ENCODE data around the gene CDK14. TPM values are rescaled to one million over a fixed set of nuclear protein-coding genes. Genes with fewer than 3 reads are reported as not detected.

CDK14 gene
- total and polyA plus RNA-seq, 4 donors, result 4.2 to 12.4 (median 7.4) TPM

DNA sequence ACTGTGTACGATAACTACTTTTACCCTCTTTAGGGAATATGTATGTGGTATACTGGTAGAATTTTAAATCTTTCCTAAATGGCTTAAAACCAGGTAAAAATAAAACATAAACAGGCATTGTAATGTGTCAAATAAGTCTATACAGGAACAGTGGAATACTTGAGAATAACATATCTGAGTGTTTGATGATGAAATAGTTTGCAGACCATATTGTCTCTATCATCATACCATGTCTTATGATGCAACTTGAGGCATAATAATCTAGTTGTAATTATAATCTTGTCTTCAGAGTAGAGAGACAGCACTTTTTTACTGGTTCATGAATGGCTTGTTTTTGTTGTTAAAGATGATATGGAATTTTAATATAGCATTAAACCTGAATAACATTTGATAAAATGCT, 293.5 kb downstream of the CDK14 start:
- TF ChIP-seq JUND (IDR thresholded peaks at IDR 0.05), result no peak
- TF ChIP-seq RAD21 (IDR thresholded peaks at IDR 0.05), result no peak
- no peak for TF ChIP-seq GABPA (IDR thresholded peaks at IDR 0.05 in 1 of 2, conservative IDR thresholded peaks at IDR 0.05 in 1 of 2)
- TF ChIP-seq TAF1 (conservative IDR thresholded peaks at IDR 0.05), result no peak
- TF ChIP-seq, protein P1, sequence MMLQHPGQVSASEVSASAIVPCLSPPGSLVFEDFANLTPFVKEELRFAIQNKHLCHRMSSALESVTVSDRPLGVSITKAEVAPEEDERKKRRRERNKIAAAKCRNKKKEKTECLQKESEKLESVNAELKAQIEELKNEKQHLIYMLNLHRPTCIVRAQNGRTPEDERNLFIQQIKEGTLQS (IDR thresholded peaks at IDR 0.05), result no peak
- DNase-seq (ENCODE audit: low spot score), result no peak
- Histone ChIP-seq H3K9ac (ENCODE audit: low read depth in 1 of 2, low read length in 2 of 2) (no peak overlapping the region), H3K36me3 (ENCODE audit: control insufficient read depth in 4 of 4, insufficient read depth in 3 of 4, low read depth in 1 of 4, low read length in 3 of 4) (no peaks in the 10 kb centered on the region), H3K27me3 (ENCODE audit: control insufficient read depth in 4 of 4, insufficient read depth in 4 of 4, low read length in 3 of 4) (no peaks in the 10 kb centered on the region), H3K27ac (ENCODE audit: low read depth in 1 of 2, low read length in 2 of 2) (no peak overlapping the region), H3K9me3 (ENCODE audit: control insufficient read depth in 4 of 4, low read length in 3 of 4) (no peaks in the 10 kb centered on the region), H3K4me3 (ENCODE audit: low read depth in 1 of 3, low read length in 3 of 3) (no peak overlapping the region), H3K4me1 (ENCODE audit: control insufficient read depth in 4 of 4, insufficient read depth in 4 of 4, low read length in 3 of 4) (no peaks in the 10 kb centered on the region)
- WGBS, result 95% methylated on average over 1 of the region's 1 CpG

DNA sequence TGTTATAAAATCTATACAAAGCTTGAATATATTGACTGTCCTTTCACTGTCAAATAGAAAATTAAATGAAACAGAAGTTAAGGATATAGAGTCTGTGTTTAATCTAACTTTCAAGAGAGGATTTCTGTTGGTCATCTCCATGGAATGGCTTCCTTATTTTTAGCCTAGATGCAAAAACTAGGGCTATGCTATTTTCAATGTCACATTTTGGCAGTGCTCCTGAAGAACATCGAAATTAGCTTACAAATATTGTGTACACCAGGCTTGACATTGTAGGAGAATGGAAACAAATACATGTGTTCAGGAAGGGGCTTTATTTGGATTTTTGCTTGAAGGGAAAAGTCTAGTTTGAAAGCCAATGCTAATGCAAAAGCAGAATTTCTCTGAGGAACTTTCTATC, 295.4 kb downstream of the CDK14 start:
- Histone ChIP-seq H3K4me3 (ENCODE audit: low read depth in 1 of 3, low read length in 3 of 3) (no peak overlapping the region), H3K9me3 (ENCODE audit: control insufficient read depth in 4 of 4, low read length in 3 of 4) (no peaks in the 10 kb centered on the region), H3K4me1 (ENCODE audit: control insufficient read depth in 4 of 4, insufficient read depth in 4 of 4, low read length in 3 of 4) (no peaks in the 10 kb centered on the region), H3K9ac (ENCODE audit: low read depth in 1 of 2, low read length in 2 of 2) (no peak overlapping the region), H3K36me3 (ENCODE audit: control insufficient read depth in 4 of 4, insufficient read depth in 3 of 4, low read depth in 1 of 4, low read length in 3 of 4) (no peaks in the 10 kb centered on the region), H3K27ac (ENCODE audit: low read depth in 1 of 2, low read length in 2 of 2) (no peak overlapping the region), H3K27me3 (ENCODE audit: control insufficient read depth in 4 of 4, insufficient read depth in 4 of 4, low read length in 3 of 4) (no peaks in the 10 kb centered on the region)
- DNase-seq (ENCODE audit: low spot score), result no peak
- WGBS, result 84% methylated on average over 1 of the region's 1 CpG
- no peak for TF ChIP-seq TAF1 (conservative IDR thresholded peaks at IDR 0.05)
- no peak for TF ChIP-seq HNF4A (conservative IDR thresholded peaks at IDR 0.05)
- TF ChIP-seq, protein P2, sequence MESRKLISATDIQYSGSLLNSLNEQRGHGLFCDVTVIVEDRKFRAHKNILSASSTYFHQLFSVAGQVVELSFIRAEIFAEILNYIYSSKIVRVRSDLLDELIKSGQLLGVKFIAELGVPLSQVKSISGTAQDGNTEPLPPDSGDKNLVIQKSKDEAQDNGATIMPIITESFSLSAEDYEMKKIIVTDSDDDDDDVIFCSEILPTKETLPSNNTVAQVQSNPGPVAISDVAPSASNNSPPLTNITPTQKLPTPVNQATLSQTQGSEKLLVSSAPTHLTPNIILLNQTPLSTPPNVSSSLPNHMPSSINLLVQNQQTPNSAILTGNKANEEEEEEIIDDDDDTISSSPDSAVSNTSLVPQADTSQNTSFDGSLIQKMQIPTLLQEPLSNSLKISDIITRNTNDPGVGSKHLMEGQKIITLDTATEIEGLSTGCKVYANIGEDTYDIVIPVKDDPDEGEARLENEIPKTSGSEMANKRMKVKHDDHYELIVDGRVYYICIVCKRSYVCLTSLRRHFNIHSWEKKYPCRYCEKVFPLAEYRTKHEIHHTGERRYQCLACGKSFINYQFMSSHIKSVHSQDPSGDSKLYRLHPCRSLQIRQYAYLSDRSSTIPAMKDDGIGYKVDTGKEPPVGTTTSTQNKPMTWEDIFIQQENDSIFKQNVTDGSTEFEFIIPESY (IDR thresholded peaks at IDR 0.05), result no peak
- TF ChIP-seq EGR1 (IDR thresholded peaks at IDR 0.05; ENCODE audit: low read depth in 2 of 2), result no peak
- no peak for TF ChIP-seq RAD21 (IDR thresholded peaks at IDR 0.05)
- TF ChIP-seq, protein P3, sequence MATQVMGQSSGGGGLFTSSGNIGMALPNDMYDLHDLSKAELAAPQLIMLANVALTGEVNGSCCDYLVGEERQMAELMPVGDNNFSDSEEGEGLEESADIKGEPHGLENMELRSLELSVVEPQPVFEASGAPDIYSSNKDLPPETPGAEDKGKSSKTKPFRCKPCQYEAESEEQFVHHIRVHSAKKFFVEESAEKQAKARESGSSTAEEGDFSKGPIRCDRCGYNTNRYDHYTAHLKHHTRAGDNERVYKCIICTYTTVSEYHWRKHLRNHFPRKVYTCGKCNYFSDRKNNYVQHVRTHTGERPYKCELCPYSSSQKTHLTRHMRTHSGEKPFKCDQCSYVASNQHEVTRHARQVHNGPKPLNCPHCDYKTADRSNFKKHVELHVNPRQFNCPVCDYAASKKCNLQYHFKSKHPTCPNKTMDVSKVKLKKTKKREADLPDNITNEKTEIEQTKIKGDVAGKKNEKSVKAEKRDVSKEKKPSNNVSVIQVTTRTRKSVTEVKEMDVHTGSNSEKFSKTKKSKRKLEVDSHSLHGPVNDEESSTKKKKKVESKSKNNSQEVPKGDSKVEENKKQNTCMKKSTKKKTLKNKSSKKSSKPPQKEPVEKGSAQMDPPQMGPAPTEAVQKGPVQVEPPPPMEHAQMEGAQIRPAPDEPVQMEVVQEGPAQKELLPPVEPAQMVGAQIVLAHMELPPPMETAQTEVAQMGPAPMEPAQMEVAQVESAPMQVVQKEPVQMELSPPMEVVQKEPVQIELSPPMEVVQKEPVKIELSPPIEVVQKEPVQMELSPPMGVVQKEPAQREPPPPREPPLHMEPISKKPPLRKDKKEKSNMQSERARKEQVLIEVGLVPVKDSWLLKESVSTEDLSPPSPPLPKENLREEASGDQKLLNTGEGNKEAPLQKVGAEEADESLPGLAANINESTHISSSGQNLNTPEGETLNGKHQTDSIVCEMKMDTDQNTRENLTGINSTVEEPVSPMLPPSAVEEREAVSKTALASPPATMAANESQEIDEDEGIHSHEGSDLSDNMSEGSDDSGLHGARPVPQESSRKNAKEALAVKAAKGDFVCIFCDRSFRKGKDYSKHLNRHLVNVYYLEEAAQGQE (IDR thresholded peaks at IDR 0.05), result no peak
- no peak for TF ChIP-seq HNF4G (IDR thresholded peaks at IDR 0.05)
- no peak for TF ChIP-seq MAX (IDR thresholded peaks at IDR 0.05)
- no peak for TF ChIP-seq GABPA (IDR thresholded peaks at IDR 0.05 in 1 of 2, conservative IDR thresholded peaks at IDR 0.05 in 1 of 2)
- no peak for TF ChIP-seq NR2F2 (IDR thresholded peaks at IDR 0.05)
- TF ChIP-seq, protein P1 (IDR thresholded peaks at IDR 0.05), result no peak
- TF ChIP-seq RXRA (IDR thresholded peaks at IDR 0.05), result no peak
- no peak for TF ChIP-seq FOXA2 (IDR thresholded peaks at IDR 0.05)
- no peak for TF ChIP-seq SP1 (IDR thresholded peaks at IDR 0.05)
- TF ChIP-seq YY1 (IDR thresholded peaks at IDR 0.05), result no peak
- no peak for TF ChIP-seq JUND (IDR thresholded peaks at IDR 0.05)
